CD14-positive monocyte (primary cell): ENCODE results near the gene BLID. TPM values are rescaled to one million over a fixed set of nuclear protein-coding genes. Genes with fewer than 3 reads are reported as not detected.

Experiments used
- DNase-seq, 3 donors: peaks; one replicate each; pipeline ENCODE4 v3.0.0-alpha.2; 2011 to 2022
- H2AFZ ChIP-seq: 2 replicates; pipeline ENCODE4 v1.6.0; 2012; ENCODE audit warnings: mild to moderate bottlenecking, low read depth, low read length, inconsistent platforms; ENCODE audit not compliant: insufficient read depth, poor library complexity, severe bottlenecking
- H3K27ac ChIP-seq, 2 donors: 1 replicate in 1 of 2; 2 replicates in 1 of 2; pipeline ENCODE4 v1.5.1; 2012 to 2013; ENCODE audit warnings: low read length in 2 of 2, control low read depth in 1 of 2, inconsistent platforms in 1 of 2, low read depth in 1 of 2, mild to moderate bottlenecking in 1 of 2
- H3K27me3 ChIP-seq, 2 donors: one replicate each; pipeline versions ENCODE4 v1.6.0 to v1.6.1; 2011 to 2013; ENCODE audit warnings: low read length in 2 of 2; ENCODE audit not compliant: control insufficient read depth in 2 of 2, insufficient read depth in 2 of 2
- H3K36me3 ChIP-seq, 2 donors: replicated peaks in 1 of 2; 1 replicate in 1 of 2; 2 replicates in 1 of 2; pipeline versions ENCODE4 v1.5.1 to v1.6.1; 2012 to 2013; ENCODE audit warnings: low read length in 2 of 2, control low read depth in 1 of 2, inconsistent platforms in 1 of 2, mild to moderate bottlenecking in 1 of 2; ENCODE audit not compliant: insufficient read depth in 2 of 2, control insufficient read depth in 1 of 2
- H3K4me1 ChIP-seq, 2 donors: 1 replicate in 1 of 2; 2 replicates in 1 of 2; pipeline versions ENCODE4 v1.5.1 to v1.6.1; 2012 to 2013; ENCODE audit warnings: low read length in 2 of 2, control low read depth in 1 of 2, inconsistent platforms in 1 of 2, mild to moderate bottlenecking in 1 of 2, moderate library complexity in 1 of 2; ENCODE audit not compliant: insufficient read depth in 2 of 2, control insufficient read depth in 1 of 2
- H3K4me2 ChIP-seq: replicated peaks from 2 replicates; pipeline ENCODE3; 2012; ENCODE audit warnings: low read length, moderate library complexity, mild to moderate bottlenecking; ENCODE audit not compliant: poor library complexity, severe bottlenecking; ENCODE audit errors: extremely low read depth
- H3K4me3 ChIP-seq, 3 experiments: fragments of 200-600 bp in 1 of 3; sonication (generic) in 1 of 3; replicated peaks in 1 of 3; 1 replicate in 2 of 3; 2 replicates in 1 of 3; pipeline ENCODE4 v1.5.1; 2011 to 2013; ENCODE audit warnings: low read length in 3 of 3, mild to moderate bottlenecking in 3 of 3, control low read depth in 2 of 3, low read depth in 2 of 3, inconsistent platforms in 1 of 3, moderate library complexity in 1 of 3
- H3K79me2 ChIP-seq: 2 replicates; pipeline ENCODE4 v1.6.0; 2012; ENCODE audit warnings: mild to moderate bottlenecking, control low read depth, inconsistent platforms, low read length, moderate library complexity; ENCODE audit not compliant: insufficient read depth
- H3K9ac ChIP-seq: 2 replicates; pipeline ENCODE4 v1.6.0; 2017; ENCODE audit warnings: low read length, mild to moderate bottlenecking; ENCODE audit not compliant: insufficient read depth, poor library complexity, severe bottlenecking
- H3K9me3 ChIP-seq, 2 donors: replicated peaks in 1 of 2; 1 replicate in 1 of 2; 2 replicates in 1 of 2; pipeline versions ENCODE4 v1.5.1 to v1.6.1; 2012 to 2013; ENCODE audit warnings: low read length in 2 of 2, control low read depth in 1 of 2; ENCODE audit not compliant: control insufficient read depth in 1 of 2, insufficient read depth in 1 of 2
- H4K20me1 ChIP-seq: 2 replicates; pipeline ENCODE4 v1.6.0; 2012; ENCODE audit warnings: mild to moderate bottlenecking, low read length, control low read depth, moderate library complexity; ENCODE audit not compliant: insufficient read depth
- H3K27ac Mint-ChIP-seq, 7 donors: one replicate each; pipeline ENCODE4 v1.8.0; 2020; ENCODE audit warnings: mild to moderate bottlenecking in 7 of 7, mixed read lengths in 7 of 7, moderate library complexity in 6 of 7, inconsistent platforms in 2 of 7
- H3K27me3 Mint-ChIP-seq, 3 donors: one replicate each; pipeline ENCODE4 v1.8.0; 2021 to 2022; ENCODE audit warnings: low read depth in 3 of 3, mild to moderate bottlenecking in 3 of 3, mixed read lengths in 3 of 3, moderate library complexity in 3 of 3, inconsistent platforms in 1 of 3
- H3K36me3 Mint-ChIP-seq, 2 donors: one replicate each; pipeline ENCODE4 v1.8.0; 2020; ENCODE audit warnings: mixed read lengths in 2 of 2, inconsistent platforms in 1 of 2, mild to moderate bottlenecking in 1 of 2
- H3K4me1 Mint-ChIP-seq: one replicate; pipeline ENCODE4 v1.8.0; 2020; ENCODE audit warnings: mild to moderate bottlenecking, mixed read lengths
- H3K4me3 Mint-ChIP-seq, 2 donors: one replicate each; pipeline ENCODE4 v1.8.0; 2020; ENCODE audit warnings: mild to moderate bottlenecking in 2 of 2, mixed read lengths in 2 of 2, moderate library complexity in 1 of 2
- H3K9me3 Mint-ChIP-seq, 7 donors: one replicate each; pipeline ENCODE4 v1.8.0; 2020 to 2022; ENCODE audit warnings: mixed read lengths in 7 of 7, mild to moderate bottlenecking in 6 of 7, moderate library complexity in 6 of 7, inconsistent platforms in 2 of 7
- CTCF ChIP-seq: fragments of 200-600 bp; IDR thresholded peaks from one replicate; pipeline ENCODE4 v1.8.0; 2022; ENCODE audit warnings: antibody characterized with exemption, mild to moderate bottlenecking
- WGBS: methylation state at CpG from one replicate; pipeline ENCODE4 v1.1.5; 2013; ENCODE audit warnings: missing lambda C conversion rate; ENCODE audit not compliant: insufficient coverage; 5-methylcytosine and 5-hydroxymethylcytosine counted together
- intact Hi-C, 2 donors: fragments of 100-400 bp; cut with micrococcal nuclease; formaldehyde crosslinking; loops; one replicate each; pipeline versions ENCODE4 v1.15.0 to v1.15.1; 2023
- polyA plus RNA-seq, 3 donors: library from polyadenylated mRNA; depleted of rRNA in 1 of 3; unstranded in 2 of 3; stranded (reverse) in 1 of 3; fragments of 300-500 nt in 2 of 3; fragments of >200 nt in 1 of 3; fragmentation: Illumina TruSeq in 2 of 3; gene quantifications; 1 replicate in 2 of 3; 2 replicates in 1 of 3; pipeline ENCODE4 v1.2.3, GENCODE V29; 2012 to 2021

BLID gene
- polyA plus RNA-seq, 3 donors = not detected

- no peaks in the 10 kb centered on the region for H3K36me3 ChIP-seq
- H3K79me2 ChIP-seq = no peaks in the 10 kb centered on the region
- H3K9me3 ChIP-seq = no peaks in the 10 kb centered on the region
- H3K27ac ChIP-seq = no peak overlapping the region
- no peak for DNase-seq
- Mint-ChIP-seq H3K4me1 (peaks cover 13% of the 10 kb centered on the region), H3K27me3 (peaks cover 0 to 4% (median 2%) of the 10 kb centered on the region in 3 donors), H3K4me3 (no peak overlapping the region), H3K27ac (no peak overlapping the region), H3K9me3 (peaks cover 0 to 2% (median 0%) of the 10 kb centered on the region in 7 donors), H3K36me3 (no peaks in the 10 kb centered on the region)
- no CpG with 5 or more reads among the region's 2 CpGs for WGBS
- no peaks in the 10 kb centered on the region for H3K27me3 ChIP-seq
- intact Hi-C loops = no loop called here
- no peak overlapping the region for H3K9ac ChIP-seq
- H3K4me3 ChIP-seq = no peak overlapping the region
- no peaks in the 10 kb centered on the region for H4K20me1 ChIP-seq
- no peak overlapping the region for H2AFZ ChIP-seq
- no peak overlapping the region for H3K4me2 ChIP-seq
- peaks cover 4 to 10% of the 10 kb centered on the region in 2 donors for H3K4me1 ChIP-seq
- TF ChIP-seq CTCF = no peak
These were observed 6.2 kb upstream of the BLID start for GRCh38 chr11:122122179-122122578.

- Histone ChIP-seq H3K27me3 (no peaks in the 10 kb centered on the region), H3K9ac (no peak overlapping the region), H3K9me3 (no peaks in the 10 kb centered on the region), H3K27ac (no peak overlapping the region), H2AFZ (no peak overlapping the region), H3K4me3 (no peak overlapping the region), H4K20me1 (no peaks in the 10 kb centered on the region), H3K4me1 (peaks cover 4 to 10% of the 10 kb centered on the region in 2 donors), H3K4me2 (no peak overlapping the region), H3K79me2 (no peaks in the 10 kb centered on the region), H3K36me3 (no peaks in the 10 kb centered on the region)
- Mint-ChIP-seq H3K27ac (no peak overlapping the region), H3K36me3 (no peaks in the 10 kb centered on the region), H3K4me3 (no peak overlapping the region), H3K27me3 (peaks cover 0 to 4% (median 2%) of the 10 kb centered on the region in 3 donors), H3K9me3 (peaks cover 0 to 2% (median 0%) of the 10 kb centered on the region in 7 donors), H3K4me1 (peaks cover 10% of the 10 kb centered on the region)
- no peak for TF ChIP-seq CTCF
- no peak for DNase-seq
- 90% methylated on average over 3 of the region's 6 CpGs for WGBS
- intact Hi-C loops = no loop called here
These were observed 4.1 kb upstream of the BLID start for GRCh38 chr11:122120096-122120495.
